ENCODE measurements around the gene P2RY11.

P2RY11 gene

GRCh38 chr19:10113964-10114650, 2.6 kb downstream of the P2RY11 start:
- FAIRE-seq (no peak), DNase-seq (ENCODE audit: low spot score) (no peak)

GRCh38 chr19:10114651-10115391, 3.3 kb downstream of the P2RY11 start:
- DNase-seq (ENCODE audit: low spot score), result no peak
- no peak for FAIRE-seq

- DNase-seq (ENCODE audit: low spot score) (no peak), FAIRE-seq (no peak)
Measured at GRCh38 chr19:10115392-10116084, 4.0 kb downstream of the P2RY11 start.

- no peak for DNase-seq (ENCODE audit: low spot score)
- FAIRE-seq, result no peak
Measured at GRCh38 chr19:10116085-10116865, 4.8 kb downstream of the P2RY11 start.

- DNase-seq (ENCODE audit: low spot score), result no peak
- no peak for FAIRE-seq
Measured at GRCh38 chr19:10116866-10117616, 5.5 kb downstream of the P2RY11 start.

- FAIRE-seq (no peak), DNase-seq (ENCODE audit: low spot score) (no peak)
Measured at GRCh38 chr19:10118960-10119359, 7.5 kb downstream of the P2RY11 start.

- FAIRE-seq (no peak), DNase-seq (ENCODE audit: low spot score) (peak; percentile 45)
Measured at GRCh38 chr19:10120538-10121189, 9.2 kb downstream of the P2RY11 start.

- DNase-seq (ENCODE audit: low spot score) (no peak), FAIRE-seq (no peak)
Measured at GRCh38 chr19:10122045-10122444, 10.6 kb downstream of the P2RY11 start.

- FAIRE-seq (no peak), DNase-seq (ENCODE audit: low spot score) (no peak)
Measured at GRCh38 chr19:10124429-10124828, 12.9 kb downstream of the P2RY11 start.

GRCh38 chr19:10126213-10126639, 14.7 kb downstream of the P2RY11 start:
- FAIRE-seq (no peak), DNase-seq (ENCODE audit: low spot score) (no peak)

- FAIRE-seq (no peak), DNase-seq (ENCODE audit: low spot score) (no peak)
Measured at GRCh38 chr19:10132905-10133304, 21.4 kb downstream of the P2RY11 start.

- FAIRE-seq (no peak), DNase-seq (ENCODE audit: low spot score) (no peak)
Measured at GRCh38 chr19:10133596-10133995, 22.1 kb downstream of the P2RY11 start.

- no peak for DNase-seq (ENCODE audit: low spot score)
- no peak for FAIRE-seq
Measured at GRCh38 chr19:10134040-10134439, 22.5 kb downstream of the P2RY11 start.

- FAIRE-seq (no peak), DNase-seq (ENCODE audit: low spot score) (no peak)
Measured at GRCh38 chr19:10135551-10136334, 24.2 kb downstream of the P2RY11 start.

- DNase-seq (ENCODE audit: low spot score), result no peak
- FAIRE-seq, result no peak
Measured at GRCh38 chr19:10136936-10137335, 25.4 kb downstream of the P2RY11 start.

GRCh38 chr19:10137751-10138682, 26.5 kb downstream of the P2RY11 start:
- no peak for FAIRE-seq
- DNase-seq (ENCODE audit: low spot score), result no peak

GRCh38 chr19:10138879-10139795, 27.6 kb downstream of the P2RY11 start:
- FAIRE-seq (no peak), DNase-seq (ENCODE audit: low spot score) (no peak)
